22Rv1 (cell line): Measurements from ENCODE around the gene ST3GAL6.

ENCODE experiments used
- ZFX ChIP-seq: fragments of 450-650 bp; IDR thresholded peaks from 2 replicates; pipeline ENCODE4 v1.6.1; 2017; ENCODE audit warnings: antibody characterized with exemption, borderline replicate concordance
- TF ChIP-seq, protein P1 (sequence below): fragments of 450-650 bp; IDR thresholded peaks from 2 replicates; pipeline ENCODE4 v1.5.1; 2017; ENCODE audit warnings: mild to moderate bottlenecking

DNA sequence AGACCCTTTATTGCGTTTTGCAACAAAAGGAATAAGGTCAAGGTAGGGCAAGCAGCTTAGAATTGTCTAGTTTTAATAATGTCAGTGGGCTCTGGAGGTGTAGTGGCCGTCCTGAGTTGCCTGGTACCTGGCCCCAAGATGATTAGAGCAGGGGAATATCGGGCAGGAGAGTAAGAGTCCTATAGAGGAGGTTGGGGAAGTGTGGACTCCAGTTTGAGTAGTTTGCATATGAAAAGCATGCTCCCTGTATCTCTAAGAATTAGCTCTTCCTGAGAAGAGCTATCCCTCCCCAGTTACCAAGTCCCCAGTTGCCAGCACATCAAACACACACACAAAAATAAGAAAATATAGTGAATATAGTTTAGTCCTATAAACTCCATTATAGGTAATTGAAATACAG lies 49.2 kb upstream of the ST3GAL6 start:
- TF ChIP-seq, protein P1, sequence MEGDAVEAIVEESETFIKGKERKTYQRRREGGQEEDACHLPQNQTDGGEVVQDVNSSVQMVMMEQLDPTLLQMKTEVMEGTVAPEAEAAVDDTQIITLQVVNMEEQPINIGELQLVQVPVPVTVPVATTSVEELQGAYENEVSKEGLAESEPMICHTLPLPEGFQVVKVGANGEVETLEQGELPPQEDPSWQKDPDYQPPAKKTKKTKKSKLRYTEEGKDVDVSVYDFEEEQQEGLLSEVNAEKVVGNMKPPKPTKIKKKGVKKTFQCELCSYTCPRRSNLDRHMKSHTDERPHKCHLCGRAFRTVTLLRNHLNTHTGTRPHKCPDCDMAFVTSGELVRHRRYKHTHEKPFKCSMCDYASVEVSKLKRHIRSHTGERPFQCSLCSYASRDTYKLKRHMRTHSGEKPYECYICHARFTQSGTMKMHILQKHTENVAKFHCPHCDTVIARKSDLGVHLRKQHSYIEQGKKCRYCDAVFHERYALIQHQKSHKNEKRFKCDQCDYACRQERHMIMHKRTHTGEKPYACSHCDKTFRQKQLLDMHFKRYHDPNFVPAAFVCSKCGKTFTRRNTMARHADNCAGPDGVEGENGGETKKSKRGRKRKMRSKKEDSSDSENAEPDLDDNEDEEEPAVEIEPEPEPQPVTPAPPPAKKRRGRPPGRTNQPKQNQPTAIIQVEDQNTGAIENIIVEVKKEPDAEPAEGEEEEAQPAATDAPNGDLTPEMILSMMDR = no peak
- TF ChIP-seq ZFX = no peak
